AG04449 (cell line): ENCODE measurements around the gene ARHGEF7.

Experiments used
- CTCF ChIA-PET: fragments of 350-600 bp; formaldehyde crosslinking; extraction: SDS; loops from one replicate; lab custom pipeline; 2021; ENCODE audit warnings: antibody characterized with exemption; lab: Yijun Ruan, JAX
- POLR2A ChIA-PET: fragments of 400-600, 350-600 bp; formaldehyde crosslinking; extraction: SDS; loops from one replicate; lab custom pipeline; 2020; ENCODE audit warnings: antibody characterized with exemption, inconsistent platforms; lab: Yijun Ruan, JAX
- DNase-seq: peaks from one replicate; pipeline ENCODE4 v3.0.0-alpha.2; 2010; ENCODE audit warnings: low read depth, low spot score
- H3K4me3 ChIP-seq: 2 replicates; pipeline ENCODE4 v1.5.1; 2011; ENCODE audit warnings: low read depth, mild to moderate bottlenecking, control low read depth, low read length
- CTCF ChIP-seq: IDR thresholded peaks from one replicate; pipeline ENCODE4 v1.5.1; 2011; ENCODE audit warnings: mild to moderate bottlenecking, moderate library complexity, low read length, control low read depth, inconsistent platforms; ENCODE audit not compliant: insufficient read depth; ENCODE audit errors: missing control alignments

Gene ARHGEF7

DNA sequence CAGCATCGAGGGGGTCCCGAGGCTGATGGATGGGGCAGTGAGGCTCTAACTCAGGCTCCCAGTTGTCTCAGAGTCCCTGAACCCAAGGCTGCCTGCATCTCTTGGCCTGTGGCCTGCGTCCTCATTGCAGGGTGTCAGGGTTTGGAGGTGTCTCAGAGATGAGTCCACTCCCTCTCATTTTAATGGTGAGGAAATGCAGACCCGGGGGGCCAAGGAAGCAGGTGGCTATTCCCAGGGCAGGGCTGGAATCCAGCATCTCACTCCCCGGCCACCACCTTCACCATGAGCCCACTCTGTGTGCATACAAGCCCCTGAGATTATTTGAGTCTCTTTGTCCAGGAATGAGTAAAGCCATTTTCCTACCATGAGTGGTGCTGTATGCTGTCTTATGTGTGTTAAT, 226.8 kb downstream of the ARHGEF7 start:
- no peak for DNase-seq
- no peak overlapping the region for H3K4me3 ChIP-seq
- no peak for TF ChIP-seq CTCF
- ChIA-PET CTCF (no interaction called here), POLR2A (no interaction called here)

- ChIA-PET POLR2A (no interaction called here), CTCF (no interaction called here)
- TF ChIP-seq CTCF = no peak
- DNase-seq = no peak
- H3K4me3 ChIP-seq = no peak overlapping the region
Observed at GRCh38 chr13:111342721-111343120, 227.6 kb downstream of the ARHGEF7 start.

DNA sequence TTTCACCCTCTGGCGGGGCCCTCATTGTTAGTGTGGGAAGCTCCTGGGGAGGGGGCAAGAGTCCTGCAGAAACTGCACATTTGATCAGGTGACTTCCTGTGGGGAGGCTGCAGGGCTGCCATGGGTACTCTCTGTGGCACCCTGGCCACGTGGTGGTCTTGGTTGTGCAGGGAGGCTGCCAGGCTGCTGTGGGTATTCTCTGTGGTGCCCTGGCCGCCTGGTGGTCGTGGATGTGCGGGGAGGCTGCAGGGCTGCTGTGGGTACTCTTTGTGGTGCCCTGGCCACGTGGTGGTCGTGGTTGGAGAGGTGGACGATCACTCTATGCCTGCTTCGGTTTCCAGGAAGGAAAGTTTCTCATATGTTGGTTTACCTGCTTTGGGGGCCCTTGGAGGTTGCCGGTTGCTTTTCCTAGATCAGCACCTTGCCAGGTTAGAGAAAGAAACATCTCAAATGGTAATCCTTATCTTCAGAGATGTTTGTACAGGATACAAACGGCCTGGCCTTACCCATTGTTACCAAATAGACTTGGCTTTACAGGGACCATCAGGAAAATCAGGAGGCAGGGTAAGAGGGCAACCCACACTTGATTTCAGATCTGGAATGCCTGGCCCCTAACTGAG, 228.2 kb downstream of the ARHGEF7 start:
- H3K4me3 ChIP-seq = no peak overlapping the region
- CTCF ChIA-PET = no interaction called here
- POLR2A ChIA-PET = no interaction called here
- no peak for DNase-seq
- no peak for TF ChIP-seq CTCF

- POLR2A ChIA-PET = no interaction called here
- no peak overlapping the region for H3K4me3 ChIP-seq
- peak; percentile 23 for DNase-seq
- CTCF ChIA-PET = interaction anchor here (1.2 kb wide), 1 partner anchor 10 kb away, joined by 5 read pairs; no protein-coding TSS in a partner anchor
- TF ChIP-seq CTCF = peak; percentile 58
Observed at GRCh38 chr13:111344471-111345191, 229.5 kb downstream of the ARHGEF7 start.

DNA sequence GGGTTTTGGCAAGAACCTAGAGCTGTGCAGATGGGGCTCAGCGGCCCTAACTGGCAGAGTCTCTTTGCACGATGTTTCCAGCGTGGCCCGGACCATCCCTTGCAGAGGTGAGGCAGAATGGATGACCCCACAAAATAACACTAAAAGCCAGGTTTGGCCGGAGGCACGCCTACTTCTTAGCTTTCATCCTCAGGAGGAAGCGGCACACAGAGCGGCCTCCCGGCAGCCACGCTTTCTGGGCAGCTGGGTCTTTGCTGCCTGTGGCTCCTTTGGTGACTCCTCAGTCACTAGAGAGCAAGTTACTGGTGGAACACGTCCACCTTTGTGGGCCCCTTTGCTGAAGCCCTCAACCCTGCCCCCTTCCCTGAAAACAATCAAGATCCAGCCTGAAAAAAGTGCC, 230.6 kb downstream of the ARHGEF7 start:
- POLR2A ChIA-PET = no interaction called here
- H3K4me3 ChIP-seq = no peak overlapping the region
- DNase-seq = no peak
- CTCF ChIA-PET = no interaction called here
- no peak for TF ChIP-seq CTCF

DNA sequence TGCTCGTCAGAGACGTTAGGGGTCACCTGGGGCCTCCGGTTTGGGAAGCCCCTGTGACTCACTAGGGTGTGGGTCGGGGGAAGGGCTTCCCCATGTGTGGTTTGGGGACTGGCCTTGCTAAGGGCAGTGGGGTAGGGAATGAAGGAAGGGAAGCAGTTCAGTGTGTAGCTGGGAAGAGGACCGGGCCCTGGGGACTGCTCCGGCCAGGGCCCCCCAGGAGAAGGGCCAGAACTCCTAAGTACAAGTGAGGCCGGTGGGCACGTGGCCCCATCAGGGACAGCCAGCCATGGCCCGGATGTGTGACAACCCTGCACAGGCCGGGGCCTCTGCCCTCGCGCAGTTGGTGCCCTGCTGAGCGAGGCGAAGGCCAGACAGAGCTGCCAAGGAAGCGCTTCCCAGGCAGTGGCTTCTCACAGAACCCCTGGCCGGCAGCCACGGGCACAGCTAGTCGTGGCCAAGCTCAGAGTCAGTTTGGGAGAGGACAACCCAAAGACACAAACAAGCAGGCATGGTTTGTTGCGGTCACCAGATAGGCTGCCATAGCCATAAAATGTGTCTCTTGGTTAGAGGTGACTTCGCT, 231.1 kb downstream of the ARHGEF7 start:
- TF ChIP-seq CTCF = no peak
- DNase-seq = no peak
- POLR2A ChIA-PET = no interaction called here
- H3K4me3 ChIP-seq = no peak overlapping the region
- CTCF ChIA-PET = no interaction called here
